Superior temporal gyrus (tissue), 1 donor: ENCODE results near the gene ZNF385A.
A peak's percentile ranks its signal among the peaks of the same experiment; 100 is the strongest.

Experiments
- DNase-seq: peaks from one replicate; pipeline ENCODE4 v3.0.0-alpha.2; 2016; ENCODE audit errors: extremely low spot score

The ZNF385A gene

DNA sequence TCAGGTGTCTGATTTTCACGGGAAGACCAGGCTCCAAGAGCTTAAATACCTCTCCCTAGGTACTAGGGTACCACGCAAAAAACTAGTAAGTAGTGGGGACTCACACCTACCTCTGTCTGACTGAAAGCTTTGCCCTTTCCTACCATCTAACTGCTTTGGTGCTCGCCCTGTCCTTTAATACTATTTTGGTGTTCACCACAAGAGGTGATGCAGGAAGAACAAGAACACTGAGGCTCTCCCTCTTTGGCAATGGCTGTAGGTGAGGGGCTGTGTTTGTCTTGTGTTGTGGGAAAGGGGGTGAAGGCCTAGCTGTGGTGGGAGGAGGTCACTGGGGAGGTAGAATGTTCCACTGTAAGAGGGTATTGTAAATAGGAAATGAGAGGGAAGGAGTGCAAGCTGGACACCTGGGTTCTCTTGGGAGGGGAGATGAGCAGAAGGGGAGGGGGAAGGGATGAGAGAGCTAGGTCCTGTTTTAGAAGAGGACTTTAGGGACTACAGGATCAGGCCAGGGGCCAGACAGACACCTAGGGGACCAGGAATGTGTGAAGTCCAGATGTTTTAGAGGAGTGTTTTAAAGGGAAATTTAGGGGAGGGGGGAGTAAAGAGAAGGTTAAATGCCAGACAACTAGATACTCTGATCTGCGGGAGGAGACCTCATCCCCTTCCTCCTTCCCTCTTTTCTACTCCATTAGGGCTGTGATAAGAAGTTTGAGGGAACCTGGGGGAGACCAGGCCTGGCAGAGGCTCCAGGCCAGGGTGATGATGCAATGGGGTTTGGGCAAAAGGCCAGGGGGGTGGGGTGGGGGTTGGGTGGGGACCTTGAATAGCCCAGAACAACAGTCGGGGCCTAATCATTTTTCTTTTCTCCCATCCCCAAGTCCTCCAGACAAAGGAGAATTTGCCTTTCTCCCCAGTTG lies 32.4 kb upstream of the ZNF385A start:
- DNase-seq: no peak

- no peak for DNase-seq
Measured at GRCh38 chr12:54415221-54415929, 30.8 kb upstream of the ZNF385A start.

GRCh38 chr12:54413284-54414190 lies 29.0 kb upstream of the ZNF385A start:
- no peak for DNase-seq

DNA sequence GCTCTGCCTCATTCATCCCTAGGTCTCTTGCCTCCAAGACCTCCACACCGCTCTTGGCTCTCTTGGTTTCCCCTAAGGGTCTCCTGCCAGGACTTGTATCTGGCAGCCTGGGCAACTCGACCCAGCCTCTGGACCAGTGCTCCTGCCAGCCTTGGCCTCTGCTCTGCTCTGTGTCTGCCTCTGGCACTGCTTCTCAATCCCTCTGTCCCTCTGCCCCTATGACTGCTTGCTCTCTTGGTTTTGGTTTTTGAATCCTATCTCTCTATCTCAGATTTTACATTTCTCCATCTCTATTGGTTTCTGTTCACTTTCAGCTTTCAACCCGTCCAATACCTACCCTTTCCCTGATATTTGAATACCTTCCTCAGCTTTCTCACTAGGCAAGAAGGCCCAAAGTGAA lies 28.3 kb upstream of the ZNF385A start:
- no peak for DNase-seq

DNA sequence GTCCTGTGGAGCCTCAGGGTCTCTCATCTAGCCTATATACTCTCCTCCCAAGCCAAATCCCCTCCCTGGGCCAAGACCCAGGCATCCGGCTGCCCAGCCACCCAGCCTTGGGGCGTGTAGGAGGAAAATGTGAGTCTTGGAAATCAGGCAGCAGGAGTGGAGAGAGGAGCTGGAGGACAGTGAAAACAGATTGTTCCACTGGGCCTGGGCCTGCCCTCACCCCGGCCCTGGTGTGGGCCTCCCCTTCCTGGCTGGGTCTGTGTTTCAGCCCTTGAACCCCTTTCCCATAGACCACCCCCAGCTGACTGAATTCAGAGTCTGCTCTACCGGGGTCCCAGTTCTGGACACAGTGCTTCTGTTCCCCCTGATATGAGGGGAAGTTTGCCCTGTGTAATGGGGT lies 27.8 kb upstream of the ZNF385A start:
- DNase-seq: no peak

DNA sequence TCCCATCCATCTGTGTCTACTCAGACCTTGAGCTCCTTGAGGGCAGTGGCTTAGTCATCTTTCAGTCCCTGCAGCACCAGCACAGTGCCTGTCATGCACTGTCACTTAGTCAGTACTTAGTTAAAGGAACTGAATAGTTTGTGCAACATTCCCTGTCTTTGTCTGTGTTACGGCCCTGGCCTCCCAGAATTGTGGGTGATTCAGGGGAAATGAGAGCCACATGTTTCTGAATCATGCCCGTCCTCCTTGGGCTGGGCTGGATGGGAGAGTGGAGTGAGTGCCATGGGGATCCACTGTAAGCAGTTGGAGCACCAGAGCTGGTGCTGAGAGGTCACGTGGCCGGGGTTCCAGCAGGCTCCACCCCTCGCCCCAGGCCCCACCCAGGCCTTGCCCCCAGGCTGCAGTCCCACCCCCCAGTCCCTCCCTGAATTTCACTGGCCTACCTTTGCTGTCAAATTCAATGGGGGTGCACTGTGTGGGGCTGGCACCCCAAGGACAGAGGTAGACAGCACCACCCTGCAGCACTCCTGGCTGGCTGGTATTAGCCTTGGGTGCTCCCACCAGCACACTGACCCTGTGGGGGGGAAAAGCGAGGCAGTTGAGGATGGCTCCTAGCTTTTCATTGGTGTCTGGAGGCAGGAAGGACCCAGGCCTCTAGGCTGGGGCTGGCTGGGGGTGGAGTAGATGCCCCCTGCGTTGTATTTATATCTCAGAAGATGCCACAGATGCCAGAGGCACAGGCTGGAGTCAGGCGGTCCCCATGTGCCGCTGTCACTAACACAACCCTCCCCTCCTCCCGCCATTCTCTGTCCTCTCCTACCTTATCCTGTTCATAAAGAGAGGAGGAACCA lies 27.1 kb upstream of the ZNF385A start:
- DNase-seq: no peak

- DNase-seq: no peak
Measured at GRCh38 chr12:54409267-54409666, 24.7 kb upstream of the ZNF385A start.

- DNase-seq: no peak
Measured at GRCh38 chr12:54407183-54407905, 22.8 kb upstream of the ZNF385A start.

- no peak for DNase-seq
Measured at GRCh38 chr12:54405573-54405972, 21.0 kb upstream of the ZNF385A start.

- DNase-seq: no peak
Measured at GRCh38 chr12:54405106-54405505, 20.6 kb upstream of the ZNF385A start.

- peak; percentile 56 for DNase-seq
Measured at GRCh38 chr12:54404061-54405004, 19.8 kb upstream of the ZNF385A start.

- no peak for DNase-seq
Measured at GRCh38 chr12:54401119-54401518, 16.6 kb upstream of the ZNF385A start.

- peak; percentile 93 for DNase-seq
Measured at GRCh38 chr12:54398995-54399793, 14.7 kb upstream of the ZNF385A start.

DNA sequence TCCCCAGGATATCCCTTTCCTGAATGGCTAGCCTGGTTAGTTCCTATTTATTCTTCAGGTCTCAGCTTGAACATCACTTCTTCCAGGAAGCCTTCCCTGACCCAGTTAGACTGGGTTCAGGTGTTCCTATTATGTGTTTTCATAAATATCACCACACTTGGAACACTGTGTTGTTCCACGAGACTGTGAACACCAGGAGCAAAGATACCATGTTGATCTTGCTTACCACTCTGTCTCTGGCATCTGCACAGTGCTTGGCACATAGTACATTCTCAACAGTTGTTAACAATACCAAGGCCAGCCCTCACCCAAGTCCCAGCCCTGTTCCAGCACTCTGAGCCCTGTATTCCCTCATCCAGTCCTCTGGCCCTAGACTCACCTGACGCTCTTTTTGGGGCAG lies 13.7 kb upstream of the ZNF385A start:
- no peak for DNase-seq

GRCh38 chr12:54397157-54397556 lies 12.6 kb upstream of the ZNF385A start:
- DNase-seq: no peak

DNA sequence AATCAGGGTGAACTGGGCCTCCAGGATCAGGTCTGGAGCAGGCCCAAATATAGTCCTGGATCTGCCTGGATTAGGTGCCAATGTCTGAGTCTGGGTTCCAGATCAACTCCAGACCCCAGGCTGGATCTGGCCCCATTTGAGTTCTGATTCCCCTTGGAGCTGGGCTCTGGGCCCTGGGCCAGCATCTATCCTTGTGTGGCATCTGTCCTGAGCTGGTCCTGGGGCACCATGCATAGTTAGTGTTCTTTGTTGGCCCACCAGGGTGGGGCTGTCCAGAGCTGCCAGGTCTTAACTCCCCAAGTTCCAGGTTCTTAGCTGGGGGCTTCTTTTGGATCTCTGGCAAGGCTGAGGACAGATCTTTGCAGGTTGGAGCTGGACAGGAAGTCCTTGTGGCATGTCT lies 11.0 kb upstream of the ZNF385A start:
- no peak for DNase-seq

DNA sequence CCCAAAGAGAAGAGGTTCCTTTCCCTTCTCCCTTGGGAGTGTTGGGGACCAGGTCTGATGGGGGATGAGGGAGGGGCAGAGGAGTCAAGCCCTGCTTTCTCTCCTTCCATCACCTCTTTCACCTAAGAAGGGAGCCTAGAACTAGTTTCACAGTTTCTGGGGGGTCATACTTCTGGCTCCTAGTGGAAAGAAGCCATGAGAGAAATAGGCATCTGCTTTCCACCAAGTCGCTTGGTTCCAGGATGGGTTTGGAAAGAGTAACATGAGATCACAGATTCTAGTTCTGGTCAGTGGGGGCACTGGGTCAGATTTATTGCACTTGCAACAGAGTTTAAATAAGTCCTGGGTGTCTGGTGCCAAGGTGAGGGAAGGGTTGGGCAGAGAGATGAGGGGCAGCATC lies 10.5 kb upstream of the ZNF385A start:
- no peak for DNase-seq

DNA sequence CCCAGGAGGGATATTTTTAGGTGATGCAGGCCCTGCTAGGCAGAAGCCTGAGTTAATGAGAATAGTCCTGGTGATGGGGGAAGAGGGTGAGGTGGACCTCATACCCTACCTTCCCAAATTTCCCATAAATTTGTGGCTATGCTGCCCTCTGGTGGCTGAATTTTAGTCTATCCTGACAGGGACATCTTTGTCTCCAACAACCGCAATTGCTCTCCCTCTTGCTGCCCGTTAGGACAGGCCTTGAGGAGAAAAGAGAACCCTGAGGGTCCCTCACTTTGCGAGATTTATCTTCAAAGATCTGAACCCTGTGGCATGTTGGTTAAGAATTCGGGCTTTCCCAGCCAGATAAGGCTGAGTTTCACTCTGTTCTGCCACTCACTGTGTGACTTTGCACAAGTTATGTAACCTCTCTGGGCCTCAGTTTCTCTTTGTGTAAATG lies 9.8 kb upstream of the ZNF385A start:
- DNase-seq: peak; percentile 90
